ENCODE data around the gene CGB3.
A peak's percentile ranks its signal among the peaks of the same experiment; 100 is the strongest.
"Not testable (repeated sequence)": the region's sequence is repeated elsewhere in the genome, so short reads cannot be mapped to it uniquely, and the experiment has no call there.

Gene CGB3

DNA sequence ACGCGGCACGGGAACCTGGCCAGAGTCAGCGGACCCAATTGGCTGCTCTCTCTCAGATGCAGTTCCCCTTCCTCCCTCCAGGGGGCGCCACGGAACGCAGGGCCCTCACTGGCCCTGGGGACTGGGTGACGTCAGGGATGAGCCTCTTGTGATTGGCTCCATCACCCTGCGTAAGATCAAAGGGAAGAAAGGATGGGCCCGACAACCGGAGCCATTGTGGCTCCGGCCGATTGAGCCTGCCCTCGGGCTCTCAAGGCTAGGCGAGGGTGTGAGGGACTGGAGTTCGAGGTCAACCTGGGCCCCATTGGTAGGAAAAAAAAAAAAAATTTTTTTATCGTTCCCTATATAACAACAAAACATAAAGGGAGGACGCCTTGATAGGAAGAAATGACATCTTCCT is 12.7 kb upstream of the CGB3 start, which contains the start of gene CGB1:
Gene CGB1 (minus strand): TSS at position 81 of the 400 bp plus-strand sequence. CDS start 184 bp downstream, outside the sequence.
- in situ Hi-C loops (cut with MboI; ENCODE audit: low sequenced_read_pairs, unreplicated experiment), result not testable (repeated sequence)
- TF ChIP-seq, protein P1, sequence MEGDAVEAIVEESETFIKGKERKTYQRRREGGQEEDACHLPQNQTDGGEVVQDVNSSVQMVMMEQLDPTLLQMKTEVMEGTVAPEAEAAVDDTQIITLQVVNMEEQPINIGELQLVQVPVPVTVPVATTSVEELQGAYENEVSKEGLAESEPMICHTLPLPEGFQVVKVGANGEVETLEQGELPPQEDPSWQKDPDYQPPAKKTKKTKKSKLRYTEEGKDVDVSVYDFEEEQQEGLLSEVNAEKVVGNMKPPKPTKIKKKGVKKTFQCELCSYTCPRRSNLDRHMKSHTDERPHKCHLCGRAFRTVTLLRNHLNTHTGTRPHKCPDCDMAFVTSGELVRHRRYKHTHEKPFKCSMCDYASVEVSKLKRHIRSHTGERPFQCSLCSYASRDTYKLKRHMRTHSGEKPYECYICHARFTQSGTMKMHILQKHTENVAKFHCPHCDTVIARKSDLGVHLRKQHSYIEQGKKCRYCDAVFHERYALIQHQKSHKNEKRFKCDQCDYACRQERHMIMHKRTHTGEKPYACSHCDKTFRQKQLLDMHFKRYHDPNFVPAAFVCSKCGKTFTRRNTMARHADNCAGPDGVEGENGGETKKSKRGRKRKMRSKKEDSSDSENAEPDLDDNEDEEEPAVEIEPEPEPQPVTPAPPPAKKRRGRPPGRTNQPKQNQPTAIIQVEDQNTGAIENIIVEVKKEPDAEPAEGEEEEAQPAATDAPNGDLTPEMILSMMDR (IDR thresholded peaks at IDR 0.05; ENCODE audit: borderline replicate concordance, control extremely low read depth, extremely low read depth, insufficient read depth, missing control alignments), result peak; percentile 24
- peak; percentile 38 for DNase-seq (ENCODE audit: low spot score)

DNA sequence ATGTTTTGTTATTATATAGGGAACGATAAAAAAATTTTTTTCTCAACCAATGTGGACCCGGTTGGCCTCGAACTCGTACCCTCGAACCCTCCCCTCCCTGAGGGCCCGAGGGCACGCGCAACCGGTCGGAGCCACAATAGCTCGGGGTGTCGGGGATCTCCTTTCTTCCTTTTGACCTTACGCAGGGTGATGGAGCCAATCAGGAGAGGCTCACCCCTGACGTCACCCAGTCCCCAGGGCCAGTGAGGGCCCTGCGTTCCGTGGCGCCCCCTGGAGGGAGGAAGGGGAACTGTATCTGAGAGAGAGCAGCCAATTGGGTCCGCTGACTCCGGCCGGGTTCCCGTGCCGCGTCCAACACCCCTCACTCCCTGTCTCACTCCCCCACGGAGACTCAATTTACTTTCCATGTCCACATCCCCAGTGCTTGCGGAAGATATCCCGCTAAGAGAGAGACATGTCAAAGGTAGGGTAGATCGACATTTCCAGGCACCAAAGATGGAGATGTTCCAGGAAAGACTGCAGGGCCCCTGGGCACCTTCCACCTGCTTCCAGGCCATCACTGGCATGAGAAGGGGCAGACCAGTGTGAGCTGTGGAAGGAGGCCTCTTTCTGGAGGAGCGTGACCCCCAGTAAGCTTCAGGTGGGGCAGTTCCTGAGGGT is 7.6 kb upstream of the CGB3 start, which contains the start of gene CGB2:
Gene CGB2 (plus strand): TSS at position 249 of the 660 bp plus-strand sequence. CDS start 206 bp downstream, at position 455.
- TF ChIP-seq, protein P1 (IDR thresholded peaks at IDR 0.05; ENCODE audit: borderline replicate concordance, control extremely low read depth, extremely low read depth, insufficient read depth, missing control alignments), result peak; percentile 10
- in situ Hi-C loops (cut with MboI; ENCODE audit: low sequenced_read_pairs, unreplicated experiment), result not testable (repeated sequence)
- peak; percentile 78 for DNase-seq (ENCODE audit: low spot score)

DNA sequence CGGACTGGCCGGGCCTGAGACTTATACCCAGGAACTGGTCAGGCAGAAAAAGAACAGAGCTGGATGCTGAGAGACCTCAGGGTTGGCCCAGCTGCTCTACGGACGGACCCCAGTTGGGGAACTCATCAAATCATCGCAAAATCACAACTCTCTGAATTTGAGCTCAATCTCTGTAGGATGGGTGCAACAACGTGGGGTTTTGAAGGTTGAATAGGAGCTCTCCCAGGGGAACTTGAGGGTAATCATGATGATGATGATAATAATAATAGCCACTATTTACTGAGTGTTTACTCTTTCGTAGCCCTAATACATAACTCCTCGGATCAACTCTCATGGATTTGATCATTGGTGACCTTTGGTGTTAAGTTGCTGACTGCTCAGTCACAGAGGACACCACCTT is 6.2 kb upstream of the CGB3 start:
- in situ Hi-C loops (cut with MboI; ENCODE audit: low sequenced_read_pairs, unreplicated experiment), result not testable (repeated sequence)

DNA sequence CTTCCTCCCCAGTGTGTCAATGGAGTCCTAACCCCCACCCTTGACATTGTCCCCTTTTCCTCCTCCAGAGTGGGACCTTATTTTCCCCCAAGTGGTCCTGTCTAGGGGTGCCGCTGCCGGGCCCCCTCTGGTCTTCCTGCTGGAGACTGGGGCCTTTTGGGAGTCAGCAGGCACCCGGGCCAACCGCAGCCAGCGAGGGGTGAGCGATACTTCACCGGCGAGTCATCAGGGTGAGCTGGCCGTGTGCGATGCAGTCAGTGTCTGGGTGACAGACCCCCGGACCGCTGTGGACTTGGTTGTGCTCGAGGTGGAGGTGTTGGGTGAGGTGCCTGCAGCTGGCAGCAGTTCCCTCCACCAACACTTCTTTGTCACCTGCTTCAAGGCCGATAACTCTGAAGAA is 5.6 kb upstream of the CGB3 start:
- DNase-seq (ENCODE audit: low spot score); in situ Hi-C loops (cut with MboI; ENCODE audit: low sequenced_read_pairs, unreplicated experiment): not testable (repeated sequence)

More for the DNA sequence above, 6.2 kb upstream of the CGB3 start:
- not testable (repeated sequence) for DNase-seq (ENCODE audit: low spot score)

DNA sequence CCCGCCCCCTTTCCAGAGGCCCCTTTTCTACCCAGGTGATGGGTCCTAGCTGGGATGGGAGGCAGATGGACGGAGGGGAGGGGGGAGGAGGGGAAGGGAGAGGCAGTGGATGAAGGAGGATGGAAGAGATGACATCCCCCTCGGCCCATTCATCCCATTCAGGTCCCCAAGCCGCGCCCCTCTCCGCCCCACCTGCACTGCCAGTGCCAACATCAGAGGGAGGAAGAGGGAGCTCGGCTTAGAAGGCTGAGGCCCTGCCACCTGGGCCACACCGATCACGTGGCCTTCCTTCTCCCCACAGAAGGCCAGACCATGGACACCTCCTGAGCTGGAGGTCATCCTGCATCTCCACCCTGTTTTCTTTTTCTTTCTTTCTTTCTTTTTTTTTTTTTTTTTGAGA is 4.6 kb upstream of the CGB3 start:
- in situ Hi-C loops (cut with MboI; ENCODE audit: low sequenced_read_pairs, unreplicated experiment); DNase-seq (ENCODE audit: low spot score): not testable (repeated sequence)

DNA sequence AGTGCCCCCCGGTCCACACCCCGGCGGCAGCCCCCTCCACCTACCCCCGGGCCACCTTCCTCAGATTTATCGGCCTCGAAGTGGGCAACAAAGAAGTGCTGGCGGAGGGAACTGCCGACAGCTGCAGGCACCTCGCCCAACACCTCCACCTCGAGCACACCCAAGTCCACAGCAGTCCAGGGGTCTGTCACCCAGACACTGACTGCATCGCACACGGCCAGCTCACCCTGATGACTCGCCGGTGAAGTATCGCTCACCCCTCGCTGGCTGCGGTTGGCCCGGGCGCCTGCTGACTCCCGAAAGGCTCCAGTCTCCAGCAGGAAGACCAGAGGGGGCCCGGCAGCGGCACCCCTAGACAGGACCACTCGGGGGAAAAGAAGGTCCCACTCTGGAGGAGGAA is 1.5 kb upstream of the CGB3 start:
- in situ Hi-C loops (cut with MboI; ENCODE audit: low sequenced_read_pairs, unreplicated experiment); DNase-seq (ENCODE audit: low spot score): not testable (repeated sequence)

DNA sequence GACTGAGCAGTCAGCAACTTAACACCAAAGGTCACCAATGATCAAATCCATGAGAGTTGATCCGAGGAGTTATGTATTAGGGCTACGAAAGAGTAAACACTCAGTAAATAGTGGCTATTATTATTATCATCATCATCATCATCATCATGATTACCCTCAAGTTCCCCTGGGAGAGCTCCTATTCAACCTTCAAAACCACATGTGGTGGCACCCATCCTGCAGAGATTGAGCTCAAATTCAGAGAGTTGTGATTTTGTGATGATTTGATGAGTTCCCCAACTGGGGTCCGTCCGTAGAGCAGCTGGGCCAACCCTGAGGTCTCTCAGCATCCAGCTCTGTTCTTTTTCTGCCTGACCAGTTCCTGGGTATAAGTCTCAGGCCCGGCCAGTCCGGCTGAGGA is 955 bp upstream of the CGB3 start:
- DNase-seq (ENCODE audit: low spot score); in situ Hi-C loops (cut with MboI; ENCODE audit: low sequenced_read_pairs, unreplicated experiment): not testable (repeated sequence)

DNA sequence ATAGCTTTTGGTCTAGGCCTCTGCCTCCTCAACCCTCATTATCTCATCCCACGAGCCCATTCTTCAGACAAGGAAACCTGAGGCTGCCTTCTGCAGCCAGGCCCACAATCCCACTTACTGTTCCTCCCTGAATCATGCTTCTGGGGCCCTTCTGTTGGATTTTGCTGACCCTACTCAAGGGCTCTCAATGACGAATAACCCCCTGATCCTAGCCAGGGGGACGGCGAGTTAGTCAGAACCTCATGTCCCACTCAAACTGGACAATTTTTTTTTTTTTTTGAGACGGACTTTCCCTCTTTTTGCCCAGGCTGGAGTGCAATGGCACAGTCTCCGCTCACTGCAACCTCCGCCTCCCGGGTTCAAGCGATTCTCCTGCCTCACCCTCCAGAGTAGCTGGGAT is 2.0 kb downstream of the CGB3 start:
- in situ Hi-C loops (cut with MboI; ENCODE audit: low sequenced_read_pairs, unreplicated experiment), result no loop called here
- TF ChIP-seq, protein P1 (IDR thresholded peaks at IDR 0.05; ENCODE audit: borderline replicate concordance, control extremely low read depth, extremely low read depth, insufficient read depth, missing control alignments), result no peak
- no peak for DNase-seq (ENCODE audit: low spot score)

DNA sequence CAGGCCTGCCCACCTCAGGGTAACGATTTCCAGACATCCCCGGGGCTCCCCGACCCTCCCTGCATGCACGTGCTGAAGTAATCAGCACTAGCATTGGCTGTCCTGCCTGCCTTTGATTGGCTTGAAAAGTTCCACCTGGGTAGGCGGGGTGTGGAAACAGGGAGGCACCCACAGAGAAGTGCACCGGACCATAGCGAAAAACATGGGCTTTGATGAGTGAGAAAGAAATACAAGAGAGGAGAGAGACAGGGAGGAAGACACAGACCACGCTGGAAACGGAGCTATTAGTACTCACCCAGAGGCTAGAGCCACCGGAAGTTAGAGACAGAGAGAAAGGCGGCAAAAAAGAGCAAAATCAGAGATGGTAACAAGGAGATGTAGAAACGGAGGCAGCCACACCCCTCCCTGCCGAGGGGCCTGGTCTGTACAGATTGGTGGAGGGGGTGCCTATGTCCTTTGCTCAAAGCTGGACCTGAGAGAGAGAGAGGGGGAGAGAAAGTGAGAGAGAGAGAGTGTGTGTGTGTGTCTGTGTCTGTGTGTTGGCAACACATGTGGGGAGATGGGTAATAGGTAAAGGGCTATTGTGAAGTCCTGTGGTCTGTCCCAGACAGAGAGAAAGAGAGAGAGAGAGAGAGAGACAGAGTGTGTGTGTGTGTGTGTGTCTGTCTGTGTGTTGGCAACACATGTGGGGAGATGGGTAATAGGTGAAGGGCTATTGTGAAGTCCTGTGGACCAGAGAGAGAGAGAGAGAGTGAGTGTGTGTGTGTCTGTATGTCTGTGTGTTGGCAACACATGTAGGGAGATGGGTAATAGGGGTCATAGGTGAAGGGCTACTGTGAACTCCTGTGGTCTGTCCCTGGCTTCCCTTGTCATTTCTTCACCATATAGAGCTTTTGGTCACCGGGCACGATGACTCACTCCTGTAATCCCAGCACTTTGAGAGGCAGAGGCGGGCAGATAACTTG is 2.9 kb downstream of the CGB3 start:
- in situ Hi-C loops (cut with MboI; ENCODE audit: low sequenced_read_pairs, unreplicated experiment), result no loop called here
- TF ChIP-seq, protein P1 (IDR thresholded peaks at IDR 0.05; ENCODE audit: borderline replicate concordance, control extremely low read depth, extremely low read depth, insufficient read depth, missing control alignments), result no peak
- DNase-seq (ENCODE audit: low spot score), result peak; percentile 32

All from GM13976 (cell line).